Measurements from ENCODE around the gene DEFB131A.
"Not testable (repeated sequence)": the region's sequence is repeated elsewhere in the genome, so short reads cannot be mapped to it uniquely, and the experiment has no call there.

- TF ChIP-seq CTCF (IDR thresholded peaks at IDR 0.05); ZFX (IDR thresholded peaks at IDR 0.05; ENCODE audit: borderline replicate concordance): not testable (repeated sequence)
Measured at GRCh38 chr4:9436728-9437127, 7.5 kb upstream of the DEFB131A start.

All from 22Rv1 (cell line).